NCI-H2196 treated with DMSO at 0.1 percent for 48 hours (cell line): ENCODE results near the gene ABCG1.
A peak's percentile ranks its signal among the peaks of the same experiment; 100 is the strongest.

ENCODE experiments used
- DNase-seq: peaks from one replicate; lab custom pipeline; 2025; ENCODE audit not compliant: unreplicated experiment; lab: John Stamatoyannopoulos, UW

Gene ABCG1

DNA sequence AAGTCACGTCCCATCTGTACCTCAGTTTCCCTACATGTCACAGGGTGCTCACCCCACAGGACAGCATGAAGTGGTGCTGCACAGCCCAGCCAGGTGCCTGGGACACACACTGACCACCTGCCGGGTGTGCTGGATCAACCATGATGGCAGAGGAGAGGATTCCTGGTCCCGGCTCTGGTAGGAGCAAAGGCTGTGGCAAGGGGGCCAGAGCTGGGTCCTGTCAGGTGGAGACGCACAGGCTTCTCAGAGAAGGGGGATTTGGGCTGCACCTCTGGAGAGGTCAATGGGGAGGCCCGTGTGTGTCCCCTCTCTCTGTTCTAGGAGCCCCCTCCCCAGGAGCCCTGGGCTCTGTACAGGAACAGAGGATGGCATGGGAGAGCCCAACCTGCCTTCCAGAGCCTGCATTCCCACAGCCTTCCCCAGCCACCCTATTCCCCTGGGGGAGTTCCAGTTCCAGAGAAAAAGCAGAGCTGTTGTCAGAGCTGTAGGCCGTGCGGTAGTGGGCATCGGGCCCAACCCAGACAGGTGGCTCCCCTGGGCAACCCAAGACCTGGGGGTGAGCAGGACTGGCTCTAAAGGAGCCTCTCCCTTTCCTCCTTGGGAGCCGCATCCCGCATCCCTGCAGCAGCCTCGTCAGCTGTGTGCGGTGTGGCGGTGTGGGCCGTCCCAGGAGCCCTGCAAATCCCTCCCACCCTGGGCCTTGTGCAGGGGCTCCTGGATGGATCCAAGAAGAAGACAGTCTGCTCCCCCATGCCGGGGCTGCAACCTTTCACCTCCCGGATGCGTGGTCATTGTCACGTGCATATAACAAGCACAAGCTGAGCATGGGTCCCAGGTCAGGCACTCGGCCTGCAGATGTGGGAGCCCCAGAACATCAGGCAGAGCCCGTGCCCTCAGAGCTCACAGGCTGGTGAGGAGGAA lies 99.1 kb downstream of the ABCG1 start:
- DNase-seq, result no peak

DNA sequence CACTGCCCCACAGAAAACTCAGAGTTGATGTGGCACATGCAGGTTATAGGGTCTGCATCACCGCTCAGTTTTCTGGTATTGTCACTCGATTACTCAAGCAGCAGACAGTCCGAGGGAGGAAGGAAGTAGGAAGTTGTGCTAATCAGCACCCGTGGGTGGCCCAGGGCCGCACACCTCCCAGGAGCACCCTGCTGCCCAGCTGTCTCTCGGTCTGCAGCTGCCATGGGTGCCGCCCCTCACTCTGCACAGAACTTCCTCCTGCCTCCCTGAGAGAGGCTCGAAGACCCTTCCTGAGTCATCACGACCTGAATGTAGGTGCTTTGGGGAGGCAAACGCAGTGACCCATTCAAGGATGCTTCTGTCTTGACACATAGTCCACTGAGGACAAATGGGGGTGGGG lies 100.4 kb downstream of the ABCG1 start:
- DNase-seq, result no peak

DNA sequence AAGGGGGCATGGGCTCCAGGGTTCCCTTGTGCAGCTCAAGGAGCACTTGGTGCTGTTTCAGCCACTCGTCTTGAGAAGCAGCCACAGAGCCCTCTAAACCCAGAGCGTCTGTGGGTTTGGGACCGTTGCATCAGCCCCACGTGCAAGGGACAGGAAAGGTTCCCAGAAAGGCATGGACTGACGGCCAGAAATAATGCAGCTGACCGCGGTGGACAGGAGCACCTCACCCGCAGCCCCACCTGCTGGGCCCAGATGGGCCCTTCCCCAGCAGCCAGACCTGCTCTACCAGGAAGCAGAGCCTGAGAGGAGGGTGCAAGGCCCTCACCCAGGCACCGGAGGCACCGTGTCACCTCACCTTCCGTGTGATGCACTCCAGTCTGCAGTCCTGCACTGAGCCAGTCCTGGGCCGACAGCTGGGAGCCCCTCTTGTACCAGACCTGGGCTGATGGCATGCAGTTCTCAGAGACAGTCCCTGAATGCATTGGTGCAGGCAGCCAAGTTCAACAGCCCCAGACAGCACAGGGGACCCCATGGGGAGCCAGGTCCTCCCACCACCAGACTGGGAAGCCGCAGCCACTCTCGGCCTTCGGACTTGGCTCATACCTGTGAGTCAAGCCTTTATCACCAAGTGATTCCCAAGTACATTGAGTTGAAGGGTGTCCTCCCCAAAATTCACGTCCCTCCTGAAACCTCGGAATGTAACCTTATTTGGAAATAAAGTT lies 101.1 kb downstream of the ABCG1 start:
- no peak for DNase-seq

DNA sequence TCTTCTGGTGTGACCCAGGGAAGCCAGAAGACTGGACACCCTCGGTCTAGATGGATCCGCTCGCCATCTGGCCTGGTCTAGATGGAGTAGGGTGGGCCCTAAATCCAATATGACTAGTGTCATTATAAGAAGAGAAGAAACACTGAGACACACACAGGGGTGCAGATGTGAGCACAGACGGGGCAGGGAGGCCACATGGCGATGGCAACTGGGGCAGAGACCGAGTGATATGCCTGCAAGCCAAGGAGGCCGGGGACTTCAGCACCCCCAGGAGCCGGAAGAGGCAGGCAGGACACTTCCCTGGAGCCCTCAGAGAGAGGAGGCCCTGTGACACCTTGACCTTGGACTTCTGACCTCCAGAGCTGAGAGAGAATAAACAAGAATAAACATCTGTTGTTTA lies 101.9 kb downstream of the ABCG1 start:
- no peak for DNase-seq

DNA sequence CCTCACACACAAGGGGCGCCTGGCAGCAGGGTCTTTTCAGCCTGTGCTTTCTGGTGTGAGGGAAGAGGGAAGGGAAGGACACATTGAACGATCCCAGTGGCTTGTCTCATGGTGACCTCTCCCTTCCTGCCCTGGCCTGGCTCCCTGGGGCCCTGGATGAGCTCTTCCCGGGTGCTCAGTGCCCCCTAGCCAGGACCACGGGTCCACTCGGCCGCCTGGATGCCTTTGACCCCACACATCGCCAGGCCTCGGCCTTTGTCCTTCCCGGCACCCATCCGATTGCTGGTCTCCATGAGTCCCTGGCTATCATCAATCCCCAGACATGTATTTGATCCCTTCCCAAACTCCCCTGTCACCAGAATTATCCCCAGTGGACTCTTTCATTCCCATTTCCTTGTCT lies 102.3 kb downstream of the ABCG1 start:
- DNase-seq, result no peak

DNA sequence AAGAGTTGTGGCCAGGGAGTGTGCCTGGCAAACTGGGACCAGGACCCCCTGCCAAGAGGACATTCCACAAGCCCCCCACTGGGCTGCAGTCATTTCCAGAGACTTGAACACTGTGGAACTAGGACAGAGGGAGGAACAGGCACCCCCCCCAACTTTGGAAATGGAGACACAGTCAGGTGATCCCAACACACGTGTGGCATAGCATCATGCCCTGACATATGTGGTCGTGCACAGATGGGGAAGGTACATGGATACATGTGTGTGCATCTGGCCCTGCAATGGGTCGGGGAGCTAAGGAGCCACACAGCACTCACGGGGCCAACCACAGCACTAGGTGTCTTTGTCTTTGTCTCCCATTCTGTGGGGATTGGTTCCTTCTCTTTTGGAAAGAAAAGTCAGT lies 102.9 kb downstream of the ABCG1 start:
- DNase-seq, result no peak

DNA sequence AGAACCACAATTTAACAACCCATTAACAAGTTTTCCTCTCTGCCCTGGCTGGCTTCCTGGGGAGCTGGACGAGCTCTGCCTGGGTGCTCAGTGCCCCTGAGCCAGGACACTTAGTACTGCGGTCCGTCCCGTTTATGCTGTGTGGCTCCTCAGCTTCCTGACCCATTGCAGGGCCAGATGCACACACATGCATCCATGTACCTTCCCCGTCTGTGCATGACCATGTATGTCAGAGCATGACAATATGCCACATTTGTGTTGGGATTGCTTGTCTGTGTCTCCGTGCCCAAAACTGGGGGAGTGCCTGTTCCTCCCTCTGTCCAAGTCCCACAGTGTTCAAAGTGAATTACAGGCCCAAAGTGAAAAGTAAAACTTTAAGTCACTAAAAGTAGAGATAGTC lies 106.0 kb downstream of the ABCG1 start:
- no peak for DNase-seq

DNA sequence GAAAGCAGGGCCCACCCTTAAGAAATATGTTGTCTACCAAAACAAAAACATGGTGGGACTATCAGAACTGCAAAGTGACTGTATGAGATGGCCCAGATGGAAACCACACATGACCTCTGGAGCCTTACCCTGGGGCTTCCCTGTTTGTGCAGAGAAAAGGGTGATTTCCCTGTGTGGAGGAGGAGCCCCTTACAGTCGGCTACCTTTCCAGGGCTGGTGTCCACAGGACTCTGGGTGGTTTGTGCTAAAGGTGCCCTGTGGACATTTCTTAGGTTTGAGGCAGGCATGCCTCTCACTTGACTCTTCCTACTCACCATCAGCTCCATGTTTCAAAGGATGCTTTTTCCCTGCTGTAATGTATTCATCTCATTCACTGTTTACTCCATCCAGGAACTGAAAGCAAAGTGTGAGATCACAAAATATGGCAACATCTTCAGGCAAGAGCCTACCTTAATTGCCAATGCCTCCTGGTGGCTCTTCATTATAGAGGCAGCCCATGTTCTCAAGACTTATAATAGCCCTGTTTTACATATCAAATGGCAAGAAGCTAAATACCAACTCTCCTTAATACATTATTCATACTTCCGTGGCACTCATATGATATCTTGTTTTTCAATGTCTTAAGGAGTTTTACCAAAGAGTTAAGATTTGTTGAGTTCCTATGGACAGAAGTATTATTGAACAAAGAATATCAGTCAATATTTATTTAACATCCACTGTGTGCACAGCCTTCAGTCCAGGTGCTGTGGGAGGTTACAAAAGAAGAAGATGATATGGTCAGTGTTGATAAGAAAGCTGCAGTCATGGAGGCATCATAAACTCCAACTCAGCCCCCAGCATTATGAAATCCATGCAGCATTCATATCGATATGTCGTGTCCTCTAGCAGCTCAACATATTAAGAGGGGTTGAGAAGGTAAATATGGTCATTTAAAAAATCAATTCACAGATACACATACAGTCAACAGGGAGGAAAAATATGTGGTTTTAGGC lies 111.7 kb downstream of the ABCG1 start:
- no peak for DNase-seq

DNA sequence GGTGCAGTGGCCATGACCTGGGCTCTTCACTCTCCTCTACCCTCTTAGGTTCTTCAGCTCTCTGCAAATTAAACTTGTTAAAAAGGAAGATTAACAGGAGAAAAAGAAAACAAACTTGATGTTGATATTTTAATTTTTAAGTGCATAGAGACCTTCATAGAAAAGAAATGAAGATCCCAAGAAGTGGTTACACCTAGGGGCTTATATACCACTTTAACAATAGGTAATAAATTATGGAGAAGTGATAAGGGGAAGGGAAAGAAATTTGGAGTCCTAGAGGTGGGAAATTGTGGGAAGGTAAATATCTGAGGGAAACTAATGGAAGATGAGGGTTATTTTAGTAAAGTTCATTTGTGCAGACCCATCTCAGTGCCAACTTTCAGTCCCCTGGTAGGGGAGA lies 112.7 kb downstream of the ABCG1 start:
- no peak for DNase-seq

DNA sequence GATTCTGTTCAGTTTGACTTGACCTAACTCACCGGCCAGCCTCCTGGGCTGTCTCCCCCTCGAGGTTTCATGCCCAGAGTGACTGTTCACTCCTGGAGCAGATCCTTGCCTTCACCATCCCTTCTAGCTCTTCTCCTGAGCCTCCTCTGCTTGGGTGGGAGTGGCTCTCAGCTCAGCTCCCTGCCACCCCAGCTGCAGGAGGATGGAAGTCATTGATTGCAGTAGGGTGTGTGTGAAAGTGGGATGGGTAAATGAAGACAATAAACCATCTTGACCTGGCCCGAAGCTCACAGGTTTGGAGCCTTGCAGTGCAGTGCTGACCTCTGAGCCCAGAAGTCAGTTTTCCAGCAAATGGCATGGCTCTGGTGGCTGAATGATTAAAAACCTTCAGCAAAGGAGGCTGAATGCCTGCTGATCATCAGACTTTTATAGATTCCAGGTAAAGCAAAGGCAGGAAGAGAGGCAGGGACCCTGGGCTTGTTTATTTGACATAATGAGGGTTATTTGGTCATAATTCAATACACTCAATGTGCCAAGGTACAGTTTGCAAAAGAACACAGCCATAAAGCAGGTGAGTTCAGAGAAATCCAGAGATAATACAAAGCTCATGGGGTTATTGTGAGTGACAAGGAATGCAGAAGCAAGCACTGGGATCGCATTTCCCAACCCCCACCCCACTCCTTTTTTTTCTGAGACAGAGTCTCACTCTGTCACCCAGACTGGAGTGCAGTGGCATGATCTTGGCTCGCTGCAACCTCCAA lies 113.8 kb downstream of the ABCG1 start:
- DNase-seq, result no peak

DNA sequence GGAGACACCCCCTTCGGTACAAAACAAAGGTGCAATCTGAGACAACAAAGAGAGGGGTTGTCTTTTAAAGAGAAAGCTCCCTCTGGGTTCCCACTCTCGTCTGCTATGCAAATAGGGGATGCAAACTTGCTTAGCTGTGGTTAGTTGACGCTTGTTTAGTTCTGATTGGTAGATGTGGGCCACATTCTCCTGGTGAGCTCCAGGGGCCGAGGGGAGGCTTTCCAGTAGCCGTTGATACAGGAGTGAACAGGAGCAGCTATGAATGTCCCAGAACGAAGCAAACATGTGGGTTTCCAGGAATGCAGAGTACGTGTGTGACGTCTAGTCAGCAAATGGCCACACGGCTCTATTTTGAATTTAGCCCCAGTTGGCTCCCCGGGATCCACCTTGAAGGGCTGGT lies 117.1 kb downstream of the ABCG1 start:
- no peak for DNase-seq

DNA sequence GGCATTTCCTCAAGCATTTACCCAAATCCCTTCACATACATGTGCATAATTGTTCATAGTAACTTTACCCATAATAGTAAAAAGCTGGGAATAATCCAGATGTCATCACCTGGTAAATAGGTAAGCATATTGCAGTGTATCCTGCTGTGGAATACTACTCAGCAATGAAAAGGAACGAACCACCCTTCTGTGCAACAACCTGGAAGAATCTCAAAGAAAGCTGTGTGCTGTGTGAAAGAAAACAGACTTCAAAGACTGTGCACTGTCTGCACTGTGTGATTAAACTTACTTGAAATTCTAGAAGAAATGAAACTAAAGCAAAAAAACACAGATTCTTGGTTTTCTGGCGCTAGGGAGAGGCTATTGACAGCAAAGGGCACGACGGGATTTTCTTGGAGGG lies 118.3 kb downstream of the ABCG1 start:
- no peak for DNase-seq

DNA sequence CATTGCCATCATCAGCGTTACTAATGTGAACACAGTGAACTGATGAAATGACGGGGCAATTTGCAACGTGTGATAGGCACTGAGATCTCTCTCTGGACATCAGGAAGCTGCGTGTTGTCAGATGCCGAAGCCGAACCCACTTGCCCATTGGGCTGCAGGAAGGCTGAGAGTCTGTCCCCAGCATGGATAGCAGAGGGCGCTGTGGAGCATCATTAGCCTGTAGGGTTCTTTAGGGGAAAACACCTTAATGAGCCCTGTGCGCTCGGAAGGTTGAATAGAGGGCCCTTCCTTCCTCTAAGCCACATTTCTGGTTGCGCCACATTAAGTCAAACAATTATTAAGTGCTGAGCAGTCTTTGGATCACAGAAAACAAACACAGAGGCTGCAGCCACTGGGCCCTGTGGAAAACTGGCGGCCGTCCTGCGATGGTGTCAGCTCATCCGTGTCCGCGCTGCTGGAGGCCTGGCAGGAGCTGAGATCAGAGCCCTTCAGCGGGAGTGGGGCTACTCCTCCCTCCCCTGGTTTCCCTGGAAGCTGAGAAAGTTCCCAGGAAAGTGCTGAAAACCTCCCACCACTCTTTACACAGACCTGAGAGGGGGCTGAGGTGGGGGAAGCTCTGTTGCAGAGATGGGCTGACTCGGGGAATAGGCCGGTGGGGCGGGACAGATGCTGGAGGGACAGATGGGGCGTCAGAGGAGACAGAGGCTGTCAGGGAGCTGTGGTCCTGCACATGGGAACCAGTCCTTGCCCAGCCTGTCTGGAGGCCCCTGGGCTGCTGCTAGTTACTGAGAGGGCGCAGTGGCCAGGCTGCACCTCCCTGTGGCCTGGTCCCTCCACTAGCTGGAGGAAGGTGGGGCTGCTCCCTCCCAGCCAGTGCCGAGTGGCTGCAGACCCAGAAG lies 119.1 kb downstream of the ABCG1 start:
- DNase-seq, result peak; percentile 89

DNA sequence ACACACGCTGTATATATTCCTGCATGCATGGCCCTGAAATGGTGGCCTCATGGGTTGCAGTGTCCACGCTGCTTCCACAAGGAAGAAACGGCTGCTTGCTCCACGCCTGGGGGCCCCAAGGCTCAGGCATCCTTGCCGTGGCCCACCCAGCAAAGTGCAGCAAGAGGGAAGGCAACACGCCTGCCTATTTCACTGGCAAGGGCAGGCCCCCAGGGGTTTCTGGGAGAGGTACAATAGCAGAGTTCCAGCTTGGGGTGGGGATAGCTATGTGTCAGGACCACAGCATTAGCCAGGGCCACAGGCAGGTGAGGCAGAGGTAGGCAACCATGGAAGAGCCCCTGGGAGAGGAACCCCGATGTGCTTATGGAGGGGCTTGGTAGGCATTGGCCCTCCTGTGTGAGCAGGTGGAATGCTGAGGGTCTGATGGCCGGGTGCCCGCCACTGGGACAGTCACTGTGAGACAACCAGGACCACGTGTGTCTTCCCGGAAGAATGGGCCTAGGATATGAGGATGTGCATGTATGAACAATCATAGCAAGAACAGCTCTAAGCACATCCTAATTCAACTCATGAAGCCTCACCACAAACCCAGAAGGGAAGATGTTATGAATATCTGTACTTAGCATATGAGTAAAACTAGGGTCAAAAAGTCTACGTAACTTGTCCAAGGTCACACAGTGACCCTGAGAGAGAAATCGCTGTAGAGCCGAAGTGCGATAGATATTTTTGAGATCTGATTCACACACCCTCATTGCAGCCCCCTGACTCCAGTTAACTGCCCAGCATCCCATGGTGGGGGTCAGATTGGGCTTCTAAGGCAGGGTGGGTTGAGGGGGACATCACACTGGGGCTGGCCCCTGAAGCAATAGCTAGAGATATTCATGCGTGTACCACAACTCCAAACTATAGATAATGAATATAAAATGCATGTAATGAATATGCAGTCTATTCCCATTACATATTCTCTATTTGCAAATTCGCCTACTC lies 120.1 kb downstream of the ABCG1 start:
- no peak for DNase-seq

DNA sequence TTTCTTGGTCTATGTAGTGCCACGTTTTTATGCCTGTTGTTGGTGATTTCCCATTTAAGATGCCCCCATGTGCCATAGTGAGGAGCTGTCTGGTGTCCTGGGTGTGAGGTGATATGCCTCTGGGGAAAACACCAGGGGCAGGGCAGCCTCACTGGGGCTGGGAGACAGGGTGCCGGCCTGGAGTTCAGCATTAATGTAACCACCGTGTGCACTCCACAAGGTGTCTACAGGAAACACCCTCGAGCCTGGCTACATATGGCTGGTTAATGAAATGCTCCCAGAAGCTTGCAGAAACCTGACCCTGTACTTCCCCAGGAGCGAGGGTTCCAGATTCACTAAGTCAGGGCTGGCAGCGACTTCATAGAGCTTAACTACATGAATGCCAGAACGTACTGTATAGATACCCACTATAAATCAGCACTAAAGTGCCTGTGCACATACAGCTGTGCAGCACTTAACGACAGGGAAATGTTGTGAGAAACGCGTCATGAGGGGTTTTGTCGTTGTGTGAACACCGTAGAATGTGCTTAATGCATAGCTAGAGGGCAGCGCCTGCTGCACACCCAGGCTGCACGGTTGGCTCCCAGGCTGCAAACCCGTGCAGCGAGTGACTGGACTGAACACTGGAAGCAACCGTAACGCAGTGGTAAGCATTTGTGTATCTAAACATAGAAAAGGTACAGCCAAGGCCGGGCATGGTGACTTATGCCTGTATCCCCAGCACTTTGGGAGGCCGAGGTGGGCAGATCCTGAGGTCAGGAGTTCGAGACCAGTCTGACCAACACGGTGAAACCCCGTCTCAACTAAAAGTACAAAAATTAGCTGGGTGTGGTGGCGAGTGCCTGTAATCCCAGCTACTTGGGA lies 121.5 kb downstream of the ABCG1 start:
- no peak for DNase-seq

DNA sequence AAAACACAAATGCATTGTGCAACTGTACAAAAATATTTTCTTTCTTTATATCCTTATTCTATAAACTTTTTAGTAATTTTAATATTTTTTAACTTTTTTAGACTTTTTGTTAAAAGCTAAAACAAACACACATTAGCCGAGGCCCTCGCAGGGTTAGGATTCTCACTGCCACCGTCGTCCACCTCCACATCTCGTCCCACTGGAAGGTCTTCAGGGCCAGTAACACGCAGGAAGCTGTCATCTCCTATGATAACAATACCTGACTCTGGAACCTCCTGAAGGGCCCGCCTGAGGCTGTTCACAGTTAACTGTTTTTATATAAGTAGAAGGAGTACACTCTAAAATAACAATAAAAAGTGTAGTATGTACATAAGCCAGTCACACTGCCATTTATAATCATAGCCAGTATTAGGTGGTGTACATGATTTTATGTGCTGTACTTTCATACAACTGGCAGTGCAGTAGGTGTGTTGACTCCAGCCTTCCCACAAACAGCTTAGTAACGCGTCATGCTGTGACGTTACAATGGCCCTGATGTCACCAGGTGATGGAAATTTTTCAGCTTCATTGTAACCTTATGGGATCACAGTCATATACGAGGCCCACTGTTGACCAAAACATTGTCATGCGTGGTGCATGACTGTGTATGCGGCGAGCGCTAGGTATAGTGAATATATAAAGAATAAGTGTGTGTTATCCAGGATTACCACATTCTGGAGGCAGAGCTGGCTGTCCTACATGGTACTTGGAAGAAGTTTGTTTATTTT lies 123.0 kb downstream of the ABCG1 start:
- no peak for DNase-seq

DNA sequence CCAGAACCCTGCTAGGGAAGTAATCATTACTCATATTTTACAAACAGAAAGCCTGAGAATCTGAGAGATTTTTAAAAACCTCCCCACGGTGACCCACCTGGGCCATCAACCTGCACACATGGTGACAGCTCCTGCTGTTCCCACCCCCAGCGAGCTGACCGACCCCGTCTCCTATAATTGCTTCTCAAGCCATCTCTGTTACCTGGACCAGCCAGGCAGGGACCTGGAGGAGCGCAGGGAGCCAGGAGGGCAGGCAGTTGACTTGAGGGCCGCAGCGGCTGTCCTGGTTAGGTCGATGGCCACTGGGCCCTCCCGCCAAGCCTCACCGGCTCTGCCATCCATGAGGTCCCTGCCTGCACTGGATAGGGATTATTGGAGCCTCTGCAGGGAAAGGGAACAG lies 124.2 kb downstream of the ABCG1 start:
- DNase-seq, result no peak
